ENCODE results near the gene DHRS2. TPM values are rescaled to one million over a fixed set of nuclear protein-coding genes. Genes with fewer than 3 reads are reported as not detected.
"Not testable (repeated sequence)": the region's sequence is repeated elsewhere in the genome, so short reads cannot be mapped to it uniquely, and the experiment has no call there.

The DHRS2 gene
- total RNA-seq, 4 donors from 2014 or later, result 0.63 to 0.66 TPM; not detected in 2

DNA sequence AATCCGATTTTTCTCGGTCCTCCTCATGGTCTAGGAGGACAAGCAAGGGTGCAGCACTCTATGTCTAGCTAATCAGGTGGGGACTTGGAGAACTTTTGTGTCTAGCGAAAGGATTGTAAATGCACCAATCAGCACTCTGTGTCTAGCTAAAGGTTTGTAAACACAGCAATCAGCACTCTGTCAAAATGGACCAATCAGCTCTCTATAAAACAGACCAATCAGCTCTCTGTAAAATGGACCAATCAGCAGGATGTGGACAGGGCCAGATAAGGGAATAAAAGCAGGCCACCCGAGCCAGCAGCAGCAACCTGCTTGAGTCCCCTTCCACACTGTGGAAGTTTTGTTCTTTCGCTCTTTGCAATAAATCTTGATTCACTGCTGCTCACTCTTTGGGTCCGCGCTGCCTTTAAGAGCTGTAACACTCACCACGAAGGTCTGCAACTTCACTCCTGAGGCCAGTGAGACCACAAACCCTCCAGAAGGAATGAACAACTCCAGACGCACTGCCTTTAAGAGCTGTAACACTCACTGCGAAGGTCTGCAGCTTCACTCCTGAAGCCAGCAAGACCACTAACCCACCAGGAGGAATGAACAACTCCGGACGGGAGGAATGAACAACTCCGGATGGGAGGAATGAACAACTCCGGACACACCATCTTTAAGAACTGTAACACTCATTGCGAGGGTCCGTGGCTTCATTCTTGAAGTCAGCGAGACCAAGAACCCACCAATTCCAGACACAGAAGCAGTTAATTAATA is 1.7 kb downstream of the DHRS2 start:
- H3K36me3 ChIP-seq; H3K9me3 ChIP-seq; H3K4me3 ChIP-seq; H3K27me3 ChIP-seq; H3K27ac ChIP-seq (replicated peaks in 1 of 4); intact Hi-C loops (cut with DNase I); DNase-seq (ENCODE audit: extremely low spot score): not testable (repeated sequence)
- WGBS, result 91% methylated on average over 17 of the region's 17 CpGs
- H3K4me1 ChIP-seq, result peaks cover 0 to 22% (median 17%) of the 10 kb centered on the region in 4 donors

DNA sequence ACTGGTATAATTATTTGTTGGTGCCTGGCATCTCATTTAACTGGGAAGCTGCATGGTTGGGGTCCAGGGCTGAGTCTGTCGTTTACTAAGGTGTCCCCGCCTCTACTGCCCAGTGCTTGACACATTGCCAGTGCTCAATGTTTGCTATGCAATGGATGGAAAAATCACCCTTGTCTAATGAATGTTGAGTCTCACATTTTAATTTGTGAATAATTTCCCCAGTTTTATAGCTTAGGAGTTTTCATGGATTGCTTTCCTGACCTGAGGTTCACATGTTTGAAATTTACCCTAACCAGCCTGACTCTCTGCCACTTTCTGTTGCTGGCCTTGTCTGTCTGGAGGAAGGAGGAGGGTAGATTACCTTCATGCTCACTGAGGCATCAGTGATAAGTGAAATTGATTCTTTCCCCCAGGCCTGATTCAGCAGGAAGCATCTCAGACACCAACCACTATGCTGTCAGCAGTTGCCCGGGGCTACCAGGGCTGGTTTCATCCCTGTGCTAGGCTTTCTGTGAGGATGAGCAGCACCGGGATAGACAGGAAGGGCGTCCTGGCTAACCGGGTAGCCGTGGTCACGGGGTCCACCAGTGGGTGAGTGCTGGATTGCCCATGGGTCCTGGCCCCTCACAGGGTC is 2.4 kb downstream of the DHRS2 start:
- 100% methylated on average over 2 of the region's 8 CpGs for WGBS
- intact Hi-C loops (cut with DNase I), result no loop called here
- TF ChIP-seq POLR2A (IDR thresholded peaks at IDR 0.05; ENCODE audit: low read depth), result no peak
- TF ChIP-seq, protein P1, sequence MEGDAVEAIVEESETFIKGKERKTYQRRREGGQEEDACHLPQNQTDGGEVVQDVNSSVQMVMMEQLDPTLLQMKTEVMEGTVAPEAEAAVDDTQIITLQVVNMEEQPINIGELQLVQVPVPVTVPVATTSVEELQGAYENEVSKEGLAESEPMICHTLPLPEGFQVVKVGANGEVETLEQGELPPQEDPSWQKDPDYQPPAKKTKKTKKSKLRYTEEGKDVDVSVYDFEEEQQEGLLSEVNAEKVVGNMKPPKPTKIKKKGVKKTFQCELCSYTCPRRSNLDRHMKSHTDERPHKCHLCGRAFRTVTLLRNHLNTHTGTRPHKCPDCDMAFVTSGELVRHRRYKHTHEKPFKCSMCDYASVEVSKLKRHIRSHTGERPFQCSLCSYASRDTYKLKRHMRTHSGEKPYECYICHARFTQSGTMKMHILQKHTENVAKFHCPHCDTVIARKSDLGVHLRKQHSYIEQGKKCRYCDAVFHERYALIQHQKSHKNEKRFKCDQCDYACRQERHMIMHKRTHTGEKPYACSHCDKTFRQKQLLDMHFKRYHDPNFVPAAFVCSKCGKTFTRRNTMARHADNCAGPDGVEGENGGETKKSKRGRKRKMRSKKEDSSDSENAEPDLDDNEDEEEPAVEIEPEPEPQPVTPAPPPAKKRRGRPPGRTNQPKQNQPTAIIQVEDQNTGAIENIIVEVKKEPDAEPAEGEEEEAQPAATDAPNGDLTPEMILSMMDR (IDR thresholded peaks at IDR 0.05), result no peak
- no peak for TF ChIP-seq EP300 (IDR thresholded peaks at IDR 0.05)
- TF ChIP-seq POLR2AphosphoS5 (IDR thresholded peaks at IDR 0.05), result no peak

DNA sequence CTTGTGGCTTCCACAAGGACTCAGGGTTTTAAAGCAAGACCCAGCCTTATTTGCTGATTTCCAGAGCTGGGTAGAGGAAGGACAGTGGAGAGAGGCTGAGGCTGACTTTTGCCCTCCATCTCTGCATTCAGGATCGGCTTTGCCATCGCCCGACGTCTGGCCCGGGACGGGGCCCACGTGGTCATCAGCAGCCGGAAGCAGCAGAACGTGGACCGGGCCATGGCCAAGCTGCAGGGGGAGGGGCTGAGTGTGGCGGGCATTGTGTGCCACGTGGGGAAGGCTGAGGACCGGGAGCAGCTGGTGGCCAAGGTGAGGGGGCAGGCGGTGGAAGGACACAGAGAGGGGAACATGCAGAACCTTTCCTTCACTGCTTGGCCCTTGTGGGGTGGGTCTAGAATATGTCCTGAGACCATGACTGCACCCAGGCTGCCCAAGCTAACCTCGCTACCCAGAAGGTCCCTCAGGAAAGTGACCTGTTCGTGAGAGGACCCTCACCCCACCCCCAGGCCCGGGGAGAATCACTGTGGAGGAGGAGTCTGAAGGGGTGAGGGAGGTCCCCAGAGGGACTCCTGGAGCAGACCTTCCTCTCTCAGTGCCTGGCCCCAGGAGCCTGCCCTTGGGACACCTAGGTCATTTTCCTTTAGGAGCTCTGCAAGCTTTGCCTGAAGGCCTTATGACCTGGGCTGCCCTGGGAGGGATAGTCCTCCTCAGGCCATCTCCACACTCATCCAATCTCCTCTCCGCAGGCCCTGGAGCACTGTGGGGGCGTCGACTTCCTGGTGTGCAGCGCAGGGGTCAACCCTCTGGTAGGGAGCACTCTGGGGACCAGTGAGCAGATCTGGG is 3.1 kb downstream of the DHRS2 start:
- Histone ChIP-seq H3K27ac (replicated peaks in 1 of 4) (no peak overlapping the region), H3K27me3 (no peaks in the 10 kb centered on the region), H3K4me1 (peaks cover 0 to 22% (median 17%) of the 10 kb centered on the region in 4 donors), H3K4me3 (no peak overlapping the region), H3K9me3 (no peaks in the 10 kb centered on the region), H3K36me3 (no peaks in the 10 kb centered on the region)
- no peak for DNase-seq (ENCODE audit: extremely low spot score)
- 92% methylated on average over 15 of the region's 21 CpGs for whole genome bisulfite sequencing
- no peak for TF ChIP-seq POLR2AphosphoS5 (IDR thresholded peaks at IDR 0.05)
- TF ChIP-seq EP300 (IDR thresholded peaks at IDR 0.05), result no peak
- TF ChIP-seq, protein P1 (IDR thresholded peaks at IDR 0.05), result no peak
- no peak for TF ChIP-seq POLR2A (IDR thresholded peaks at IDR 0.05; ENCODE audit: low read depth)
- intact Hi-C loops (cut with DNase I), result no loop called here

More for the DNA sequence above, 2.4 kb downstream of the DHRS2 start:
- Histone ChIP-seq H3K4me1 (peaks cover 0 to 22% (median 17%) of the 10 kb centered on the region in 4 donors), H3K4me3 (no peak overlapping the region), H3K36me3 (no peaks in the 10 kb centered on the region), H3K27me3 (no peaks in the 10 kb centered on the region), H3K27ac (replicated peaks in 1 of 4) (no peak overlapping the region), H3K9me3 (no peaks in the 10 kb centered on the region)
- DNase-seq (ENCODE audit: extremely low spot score), result no peak

- peak overlapping the region in 2 of 4 donors; percentile 1 to 37 for H3K27ac ChIP-seq (replicated peaks in 1 of 4)
- H3K4me3 ChIP-seq, result no peak overlapping the region
- TF ChIP-seq, protein P1 (IDR thresholded peaks at IDR 0.05), result no peak
- TF ChIP-seq POLR2A (IDR thresholded peaks at IDR 0.05; ENCODE audit: low read depth) (no peak), POLR2AphosphoS5 (IDR thresholded peaks at IDR 0.05) (no peak), EP300 (IDR thresholded peaks at IDR 0.05) (no peak)
- H3K27me3 ChIP-seq, result no peaks in the 10 kb centered on the region
- no peaks in the 10 kb centered on the region for H3K9me3 ChIP-seq
- intact Hi-C loops (cut with DNase I), result no loop called here
- H3K4me1 ChIP-seq, result peaks cover 0 to 22% (median 17%) of the 10 kb centered on the region in 4 donors
- 89% methylated on average over 8 of the region's 8 CpGs for WGBS
- DNase-seq (ENCODE audit: extremely low spot score), result no peak
- no peaks in the 10 kb centered on the region for H3K36me3 ChIP-seq
These were observed 3.8 kb downstream of the DHRS2 start for GRCh38 chr14:23639891-23640523.
